Fibroblast of pulmonary artery (primary cell): ENCODE measurements around the gene SULF2.

Experiments
- DNase-seq: peaks from one replicate; pipeline ENCODE4 v3.0.0-alpha.2; 2010; ENCODE audit warnings: low read depth
- H3K4me3 ChIP-seq: replicated peaks from 2 replicates; pipeline ENCODE4 v1.5.1; 2011; ENCODE audit warnings: low read depth, mild to moderate bottlenecking, control low read depth, low read length, moderate library complexity
- CTCF ChIP-seq: IDR thresholded peaks from 2 replicates; pipeline ENCODE4 v1.5.1; 2011; ENCODE audit warnings: mild to moderate bottlenecking, control low read depth, low read length, inconsistent platforms; ENCODE audit errors: missing control alignments

The SULF2 gene

GRCh38 chr20:47749339-47749738 is 35.9 kb downstream of the SULF2 start:
- peak; percentile 27 for DNase-seq
- no peak for TF ChIP-seq CTCF
- H3K4me3 ChIP-seq = no peak overlapping the region

GRCh38 chr20:47748823-47749222 is 36.5 kb downstream of the SULF2 start:
- no peak for TF ChIP-seq CTCF
- no peak for DNase-seq
- no peak overlapping the region for H3K4me3 ChIP-seq

GRCh38 chr20:47748069-47748468 is 37.2 kb downstream of the SULF2 start:
- no peak for TF ChIP-seq CTCF

GRCh38 chr20:47747669-47748031 is 37.6 kb downstream of the SULF2 start:
- TF ChIP-seq CTCF = no peak
- no peak for DNase-seq
- no peak overlapping the region for H3K4me3 ChIP-seq

More at GRCh38 chr20:47748069-47748468, 37.2 kb downstream of the SULF2 start:
- no peak overlapping the region for H3K4me3 ChIP-seq
- DNase-seq = no peak

- no peak for TF ChIP-seq CTCF
- no peak for DNase-seq
Observed at GRCh38 chr20:47744803-47745202, 40.5 kb downstream of the SULF2 start.

GRCh38 chr20:47743671-47744070 is 41.6 kb downstream of the SULF2 start:
- TF ChIP-seq CTCF = no peak
- DNase-seq = no peak

More at GRCh38 chr20:47744803-47745202, 40.5 kb downstream of the SULF2 start:
- no peak overlapping the region for H3K4me3 ChIP-seq

More at GRCh38 chr20:47743671-47744070, 41.6 kb downstream of the SULF2 start:
- H3K4me3 ChIP-seq = no peak overlapping the region
